ENCODE measurements around the gene AKR7A2. TPM values are rescaled to one million over a fixed set of nuclear protein-coding genes. Genes with fewer than 3 reads are reported as not detected.

AKR7A2 gene
- total RNA-seq, 2 experiments from 2014 or later: 45.5 to 49.4 TPM

- Mint-ChIP-seq H3K4me3 (no peak overlapping the region), H3K4me1 (ENCODE audit: low read depth) (peaks cover 10% of the 10 kb centered on the region), H3K27ac (peak overlapping the region; percentile 0), H3K27me3 (no peaks in the 10 kb centered on the region), H3K9me3 (no peaks in the 10 kb centered on the region), H3K36me3 (peaks cover 25% of the 10 kb centered on the region)
- POLR2A ChIA-PET: no interaction called here
- intact Hi-C loops (cut with micrococcal nuclease): no loop called here
- CTCF ChIA-PET: interaction anchor here (0.6 to 5.6 kb wide), 16 partner anchors 9 to 362 kb away, joined by 3 to 53 read pairs (median 4); partner anchors contain the start of gene SLC66A1
- no peak for DNase-seq
Measured at GRCh38 chr1:19342062-19342750, 30.3 kb upstream of the AKR7A2 start.

- CTCF ChIA-PET: interaction anchor here (0.8 to 5.6 kb wide), 14 partner anchors 9 to 319 kb away, joined by 3 to 53 read pairs (median 4); partner anchors contain the start of gene SLC66A1
- peak; percentile 86 for DNase-seq
- H3K27me3 Mint-ChIP-seq: no peaks in the 10 kb centered on the region
- POLR2A ChIA-PET: no interaction called here
- peaks cover 25% of the 10 kb centered on the region for H3K36me3 Mint-ChIP-seq
- H3K4me1 Mint-ChIP-seq (ENCODE audit: low read depth): peaks cover 18% of the 10 kb centered on the region
- H3K27ac Mint-ChIP-seq: peak overlapping the region; percentile 0
- H3K4me3 Mint-ChIP-seq: no peak overlapping the region
- H3K9me3 Mint-ChIP-seq: no peaks in the 10 kb centered on the region
- intact Hi-C loops (cut with micrococcal nuclease): loop anchor here (1.0 kb wide), 1 partner anchor 312 kb away; no protein-coding TSS in a partner anchor
Measured at GRCh38 chr1:19341201-19342061, 29.5 kb upstream of the AKR7A2 start.

- H3K27ac Mint-ChIP-seq: no peak overlapping the region
Measured at GRCh38 chr1:19340387-19340937, 28.5 kb upstream of the AKR7A2 start.

GRCh38 chr1:19339214-19339861 is 27.4 kb upstream of the AKR7A2 start:
- Mint-ChIP-seq H3K4me1 (ENCODE audit: low read depth) (peaks cover 29% of the 10 kb centered on the region), H3K27me3 (no peaks in the 10 kb centered on the region), H3K9me3 (no peaks in the 10 kb centered on the region), H3K27ac (peak overlapping the region; percentile 13), H3K36me3 (peaks cover 23% of the 10 kb centered on the region), H3K4me3 (no peak overlapping the region)
- no peak for DNase-seq
- POLR2A ChIA-PET: no interaction called here
- intact Hi-C loops (cut with micrococcal nuclease): loop anchor here (5.0 kb wide), 1 partner anchor 87 kb away; the partner anchor contains the start of genes EMC1 and MRTO4
- CTCF ChIA-PET: interaction anchor here (0.6 kb wide), 1 partner anchor 270 kb away, joined by 3 read pairs; no protein-coding TSS in a partner anchor

More at GRCh38 chr1:19340387-19340937, 28.5 kb upstream of the AKR7A2 start:
- CTCF ChIA-PET: interaction anchor here (0.8 to 5.6 kb wide), 3 partner anchors 9 to 242 kb away, joined by 4 to 53 read pairs (median 6); no protein-coding TSS in a partner anchor
- H3K9me3 Mint-ChIP-seq: no peaks in the 10 kb centered on the region
- intact Hi-C loops (cut with micrococcal nuclease): no loop called here
- H3K27me3 Mint-ChIP-seq: no peaks in the 10 kb centered on the region
- peaks cover 25% of the 10 kb centered on the region for H3K36me3 Mint-ChIP-seq
- POLR2A ChIA-PET: no interaction called here
- no peak for DNase-seq
- peaks cover 27% of the 10 kb centered on the region for H3K4me1 Mint-ChIP-seq (ENCODE audit: low read depth)
- H3K4me3 Mint-ChIP-seq: no peak overlapping the region

GRCh38 chr1:19338323-19338762 is 26.4 kb upstream of the AKR7A2 start:
- no peaks in the 10 kb centered on the region for H3K9me3 Mint-ChIP-seq
- no peak for DNase-seq
- no peak overlapping the region for H3K27ac Mint-ChIP-seq
- peaks cover 33% of the 10 kb centered on the region for H3K4me1 Mint-ChIP-seq (ENCODE audit: low read depth)
- H3K27me3 Mint-ChIP-seq: no peaks in the 10 kb centered on the region
- ChIA-PET CTCF (interaction anchor here (0.9 kb wide), 1 partner anchor 42 kb away, joined by 6 read pairs; no protein-coding TSS in a partner anchor), POLR2A (no interaction called here)
- peaks cover 18% of the 10 kb centered on the region for H3K36me3 Mint-ChIP-seq
- intact Hi-C loops (cut with micrococcal nuclease): loop anchor here (5.0 kb wide), 1 partner anchor 86 kb away; the partner anchor contains the start of genes EMC1 and MRTO4
- no peak overlapping the region for H3K4me3 Mint-ChIP-seq

GRCh38 chr1:19337289-19337688 is 25.3 kb upstream of the AKR7A2 start:
- intact Hi-C loops (cut with micrococcal nuclease): loop anchor here (5.0 kb wide), 1 partner anchor 85 kb away; the partner anchor contains the start of genes EMC1 and MRTO4
- H3K27ac Mint-ChIP-seq: peak overlapping the region; percentile 74
- POLR2A ChIA-PET: no interaction called here
- CTCF ChIA-PET: no interaction called here
- no peak overlapping the region for H3K4me3 Mint-ChIP-seq
- no peaks in the 10 kb centered on the region for H3K27me3 Mint-ChIP-seq
- H3K4me1 Mint-ChIP-seq (ENCODE audit: low read depth): peaks cover 33% of the 10 kb centered on the region
- DNase-seq: no peak
- H3K9me3 Mint-ChIP-seq: no peaks in the 10 kb centered on the region
- peaks cover 14% of the 10 kb centered on the region for H3K36me3 Mint-ChIP-seq

- peak overlapping the region; percentile 74 for H3K27ac Mint-ChIP-seq
- POLR2A ChIA-PET: interaction anchor here (0.6 to 1.0 kb wide), 2 partner anchors 80 to 308 kb away, joined by 3 read pairs; partner anchors contain the start of gene NBL1
- intact Hi-C loops (cut with micrococcal nuclease): loop anchor here (5.0 kb wide), 1 partner anchor 84 kb away; the partner anchor contains the start of genes EMC1 and MRTO4
- peak; percentile 83 for DNase-seq
- no peaks in the 10 kb centered on the region for H3K27me3 Mint-ChIP-seq
- peaks cover 33% of the 10 kb centered on the region for H3K4me1 Mint-ChIP-seq (ENCODE audit: low read depth)
- CTCF ChIA-PET: interaction anchor here (0.9 to 1.0 kb wide), 3 partner anchors 246 to 315 kb away, joined by 3 to 6 read pairs (median 6); no protein-coding TSS in a partner anchor
- H3K36me3 Mint-ChIP-seq: peaks cover 14% of the 10 kb centered on the region
- H3K4me3 Mint-ChIP-seq: no peak overlapping the region
- H3K9me3 Mint-ChIP-seq: no peaks in the 10 kb centered on the region
Measured at GRCh38 chr1:19336543-19336942, 24.6 kb upstream of the AKR7A2 start.

- Mint-ChIP-seq H3K27ac (no peak overlapping the region), H3K9me3 (no peaks in the 10 kb centered on the region), H3K27me3 (no peaks in the 10 kb centered on the region), H3K36me3 (peaks cover 4% of the 10 kb centered on the region), H3K4me3 (no peak overlapping the region), H3K4me1 (ENCODE audit: low read depth) (peaks cover 30% of the 10 kb centered on the region)
- ChIA-PET CTCF (interaction anchor here (0.7 to 1.8 kb wide), 2 partner anchors 11 to 248 kb away, joined by 3 to 8 read pairs; no protein-coding TSS in a partner anchor), POLR2A (no interaction called here)
- intact Hi-C loops (cut with micrococcal nuclease): no loop called here
- no peak for DNase-seq
Measured at GRCh38 chr1:19333587-19334354, 21.8 kb upstream of the AKR7A2 start.

- Mint-ChIP-seq H3K27ac (no peak overlapping the region), H3K36me3 (no peaks in the 10 kb centered on the region)
- CTCF ChIA-PET: interaction anchor here (1.8 kb wide), 1 partner anchor 12 kb away, joined by 8 read pairs; no protein-coding TSS in a partner anchor
Measured at GRCh38 chr1:19332832-19333231, 20.9 kb upstream of the AKR7A2 start.

GRCh38 chr1:19331262-19331878 is 19.4 kb upstream of the AKR7A2 start:
- CTCF ChIA-PET: interaction anchor here (1.0 to 1.4 kb wide), 3 partner anchors 10 to 204 kb away, joined by 4 to 5 read pairs (median 4); no protein-coding TSS in a partner anchor
- DNase-seq: no peak
- no peak overlapping the region for H3K4me3 Mint-ChIP-seq
- intact Hi-C loops (cut with micrococcal nuclease): no loop called here
- no peaks in the 10 kb centered on the region for H3K9me3 Mint-ChIP-seq
- POLR2A ChIA-PET: interaction anchor here (1.5 kb wide), 1 partner anchor 15 kb away, joined by 3 read pairs; no protein-coding TSS in a partner anchor
- H3K27ac Mint-ChIP-seq: no peak overlapping the region
- H3K36me3 Mint-ChIP-seq: peaks cover 3% of the 10 kb centered on the region
- H3K4me1 Mint-ChIP-seq (ENCODE audit: low read depth): peaks cover 14% of the 10 kb centered on the region
- no peaks in the 10 kb centered on the region for H3K27me3 Mint-ChIP-seq

More at GRCh38 chr1:19332832-19333231, 20.9 kb upstream of the AKR7A2 start:
- no peaks in the 10 kb centered on the region for H3K9me3 Mint-ChIP-seq
- peaks cover 29% of the 10 kb centered on the region for H3K4me1 Mint-ChIP-seq (ENCODE audit: low read depth)
- POLR2A ChIA-PET: no interaction called here
- intact Hi-C loops (cut with micrococcal nuclease): no loop called here
- H3K27me3 Mint-ChIP-seq: no peaks in the 10 kb centered on the region
- no peak for DNase-seq
- H3K4me3 Mint-ChIP-seq: no peak overlapping the region
